ENCODE measurements around the gene NID1.

The NID1 gene

GRCh38 chr1:235938709-235939479 lies 126.0 kb downstream of the NID1 start:
- H3K27me3 ChIP-seq (ENCODE audit: control insufficient read depth in 3 of 3, insufficient read depth in 3 of 3, low read depth in 1 of 3, low read length in 3 of 3) = peaks cover 0 to 3% (median 0%) of the 10 kb centered on the region in 3 experiments
- no peak overlapping the region for H3K18ac ChIP-seq (ENCODE audit: low read length)
- no peak overlapping the region for H2BK120ac ChIP-seq (ENCODE audit: low read depth, low read length)

GRCh38 chr1:235937123-235937522 lies 127.8 kb downstream of the NID1 start:
- Histone ChIP-seq H3K4me3 (ENCODE audit: low read length in 2 of 2) (no peak overlapping the region), H2AFZ (ENCODE audit: low read length) (no peak overlapping the region), H3K36me3 (replicated peaks in 1 of 2; ENCODE audit: control insufficient read depth in 2 of 2, insufficient read depth in 2 of 2, low read length in 2 of 2) (no peaks in the 10 kb centered on the region), H2BK15ac (ENCODE audit: low read length) (no peak overlapping the region), H3K4me1 (ENCODE audit: control insufficient read depth in 2 of 2, insufficient read depth in 1 of 2, low read depth in 1 of 2, low read length in 2 of 2) (peaks cover 0 to 2% of the 10 kb centered on the region in 2 donors), H3K27ac (replicated peaks; ENCODE audit: low read length) (no peak overlapping the region), H3K9ac (ENCODE audit: low read depth, low read length, poor library complexity) (no peak overlapping the region), H3K23ac (ENCODE audit: low read depth, low read length, poor library complexity) (no peak overlapping the region), H3K4me2 (ENCODE audit: insufficient read depth, low read length, poor library complexity, severe bottlenecking) (no peak overlapping the region), H3K9me3 (replicated peaks in 1 of 2; ENCODE audit: control insufficient read depth in 2 of 2, insufficient read depth in 1 of 2, low read depth in 1 of 2, low read length in 2 of 2) (no peaks in the 10 kb centered on the region), H2BK12ac (ENCODE audit: low read length) (no peak overlapping the region), H2BK120ac (ENCODE audit: low read depth, low read length) (no peak overlapping the region), H3K27me3 (ENCODE audit: control insufficient read depth in 3 of 3, insufficient read depth in 3 of 3, low read depth in 1 of 3, low read length in 3 of 3) (no peaks in the 10 kb centered on the region), H4K8ac (ENCODE audit: low read depth, low read length) (no peak overlapping the region), H3K79me1 (ENCODE audit: low read depth, low read length) (no peaks in the 10 kb centered on the region), H2AK5ac (ENCODE audit: low read depth, low read length) (no peak overlapping the region), H3K4ac (ENCODE audit: low read length) (no peak overlapping the region), H3K18ac (ENCODE audit: low read length) (no peak overlapping the region), H2BK5ac (ENCODE audit: low read length) (no peak overlapping the region), H4K91ac (ENCODE audit: low read depth, low read length, poor library complexity) (no peak overlapping the region), H3K14ac (ENCODE audit: low read length) (no peak overlapping the region)
- no peak for DNase-seq (ENCODE audit: low spot score)
- no CpG with 5 or more reads among the region's 5 CpGs for WGBS, 2 donors (ENCODE audit: extremely low coverage in 2 of 2, insufficient read length in 2 of 2, insufficient replicate concordance in 1 of 2)

More at GRCh38 chr1:235938709-235939479, 126.0 kb downstream of the NID1 start:
- Histone ChIP-seq H2AFZ (ENCODE audit: low read length) (no peak overlapping the region), H4K8ac (ENCODE audit: low read depth, low read length) (no peak overlapping the region), H3K4me2 (ENCODE audit: insufficient read depth, low read length, poor library complexity, severe bottlenecking) (no peak overlapping the region), H4K91ac (ENCODE audit: low read depth, low read length, poor library complexity) (no peak overlapping the region), H3K23ac (ENCODE audit: low read depth, low read length, poor library complexity) (no peak overlapping the region), H3K27ac (replicated peaks; ENCODE audit: low read length) (no peak overlapping the region), H3K4me3 (ENCODE audit: low read length in 2 of 2) (no peak overlapping the region), H2AK5ac (ENCODE audit: low read depth, low read length) (no peak overlapping the region), H2BK5ac (ENCODE audit: low read length) (no peak overlapping the region), H3K36me3 (replicated peaks in 1 of 2; ENCODE audit: control insufficient read depth in 2 of 2, insufficient read depth in 2 of 2, low read length in 2 of 2) (no peaks in the 10 kb centered on the region), H2BK15ac (ENCODE audit: low read length) (no peak overlapping the region), H3K9ac (ENCODE audit: low read depth, low read length, poor library complexity) (no peak overlapping the region), H3K4me1 (ENCODE audit: control insufficient read depth in 2 of 2, insufficient read depth in 1 of 2, low read depth in 1 of 2, low read length in 2 of 2) (no peaks in the 10 kb centered on the region), H3K79me1 (ENCODE audit: low read depth, low read length) (no peaks in the 10 kb centered on the region), H2BK12ac (ENCODE audit: low read length) (no peak overlapping the region), H3K9me3 (replicated peaks in 1 of 2; ENCODE audit: control insufficient read depth in 2 of 2, insufficient read depth in 1 of 2, low read depth in 1 of 2, low read length in 2 of 2) (no peaks in the 10 kb centered on the region), H3K14ac (ENCODE audit: low read length) (no peak overlapping the region), H3K4ac (ENCODE audit: low read length) (no peak overlapping the region)
- no peak for DNase-seq (ENCODE audit: low spot score)
- WGBS, 2 donors (ENCODE audit: extremely low coverage in 2 of 2, insufficient read length in 2 of 2, insufficient replicate concordance in 1 of 2) = no CpG with 5 or more reads among the region's 7 CpGs

GRCh38 chr1:235935235-235936225 lies 129.4 kb downstream of the NID1 start:
- Histone ChIP-seq H2AK5ac (ENCODE audit: low read depth, low read length) (no peak overlapping the region), H3K23ac (ENCODE audit: low read depth, low read length, poor library complexity) (no peak overlapping the region), H3K4me2 (ENCODE audit: insufficient read depth, low read length, poor library complexity, severe bottlenecking) (no peak overlapping the region), H2AFZ (ENCODE audit: low read length) (peak overlapping the region; percentile 23), H3K27ac (replicated peaks; ENCODE audit: low read length) (no peak overlapping the region), H3K4me1 (ENCODE audit: control insufficient read depth in 2 of 2, insufficient read depth in 1 of 2, low read depth in 1 of 2, low read length in 2 of 2) (peaks cover 0 to 4% of the 10 kb centered on the region in 2 donors), H2BK12ac (ENCODE audit: low read length) (no peak overlapping the region), H2BK120ac (ENCODE audit: low read depth, low read length) (no peak overlapping the region), H3K36me3 (replicated peaks in 1 of 2; ENCODE audit: control insufficient read depth in 2 of 2, insufficient read depth in 2 of 2, low read length in 2 of 2) (no peaks in the 10 kb centered on the region), H2BK5ac (ENCODE audit: low read length) (no peak overlapping the region), H4K8ac (ENCODE audit: low read depth, low read length) (no peak overlapping the region), H3K18ac (ENCODE audit: low read length) (peak overlapping the region; percentile 20), H2BK15ac (ENCODE audit: low read length) (no peak overlapping the region), H3K4ac (ENCODE audit: low read length) (no peak overlapping the region), H3K27me3 (ENCODE audit: control insufficient read depth in 3 of 3, insufficient read depth in 3 of 3, low read depth in 1 of 3, low read length in 3 of 3) (no peaks in the 10 kb centered on the region), H3K79me1 (ENCODE audit: low read depth, low read length) (no peaks in the 10 kb centered on the region), H4K91ac (ENCODE audit: low read depth, low read length, poor library complexity) (no peak overlapping the region), H3K9ac (ENCODE audit: low read depth, low read length, poor library complexity) (no peak overlapping the region), H3K9me3 (replicated peaks in 1 of 2; ENCODE audit: control insufficient read depth in 2 of 2, insufficient read depth in 1 of 2, low read depth in 1 of 2, low read length in 2 of 2) (no peaks in the 10 kb centered on the region), H3K4me3 (ENCODE audit: low read length in 2 of 2) (no peak overlapping the region), H3K14ac (ENCODE audit: low read length) (no peak overlapping the region)
- DNase-seq (ENCODE audit: low spot score) = no peak
- WGBS, 2 donors (ENCODE audit: extremely low coverage in 2 of 2, insufficient read length in 2 of 2, insufficient replicate concordance in 1 of 2) = no CpG with 5 or more reads among the region's 23 CpGs

- no peak overlapping the region for H3K27ac ChIP-seq (replicated peaks; ENCODE audit: low read length)
- no peak overlapping the region for H2BK5ac ChIP-seq (ENCODE audit: low read length)
- H2BK12ac ChIP-seq (ENCODE audit: low read length) = no peak overlapping the region
- no peak for DNase-seq (ENCODE audit: low spot score)
- H4K8ac ChIP-seq (ENCODE audit: low read depth, low read length) = no peak overlapping the region
- H3K4me2 ChIP-seq (ENCODE audit: insufficient read depth, low read length, poor library complexity, severe bottlenecking) = no peak overlapping the region
- peaks cover 0 to 3% (median 0%) of the 10 kb centered on the region in 3 experiments for H3K27me3 ChIP-seq (ENCODE audit: control insufficient read depth in 3 of 3, insufficient read depth in 3 of 3, low read depth in 1 of 3, low read length in 3 of 3)
- no peak overlapping the region for H2BK15ac ChIP-seq (ENCODE audit: low read length)
- H2BK120ac ChIP-seq (ENCODE audit: low read depth, low read length) = no peak overlapping the region
- H3K79me1 ChIP-seq (ENCODE audit: low read depth, low read length) = no peaks in the 10 kb centered on the region
- H3K9me3 ChIP-seq (replicated peaks in 1 of 2; ENCODE audit: control insufficient read depth in 2 of 2, insufficient read depth in 1 of 2, low read depth in 1 of 2, low read length in 2 of 2) = no peaks in the 10 kb centered on the region
- H2AK5ac ChIP-seq (ENCODE audit: low read depth, low read length) = no peak overlapping the region
- H3K4me1 ChIP-seq (ENCODE audit: control insufficient read depth in 2 of 2, insufficient read depth in 1 of 2, low read depth in 1 of 2, low read length in 2 of 2) = peaks cover 0 to 4% of the 10 kb centered on the region in 2 donors
- H4K91ac ChIP-seq (ENCODE audit: low read depth, low read length, poor library complexity) = no peak overlapping the region
- H2AFZ ChIP-seq (ENCODE audit: low read length) = no peak overlapping the region
- 100% methylated on average over 3 of the region's 4 CpGs; no CpG with 5 or more reads in 1 of the 2 donors for WGBS, 2 donors (ENCODE audit: extremely low coverage in 2 of 2, insufficient read length in 2 of 2, insufficient replicate concordance in 1 of 2)
- no peak overlapping the region for H3K4ac ChIP-seq (ENCODE audit: low read length)
- no peak overlapping the region for H3K4me3 ChIP-seq (ENCODE audit: low read length in 2 of 2)
- no peak overlapping the region for H3K23ac ChIP-seq (ENCODE audit: low read depth, low read length, poor library complexity)
- H3K9ac ChIP-seq (ENCODE audit: low read depth, low read length, poor library complexity) = no peak overlapping the region
- H3K14ac ChIP-seq (ENCODE audit: low read length) = no peak overlapping the region
- H3K36me3 ChIP-seq (replicated peaks in 1 of 2; ENCODE audit: control insufficient read depth in 2 of 2, insufficient read depth in 2 of 2, low read length in 2 of 2) = no peaks in the 10 kb centered on the region
- H3K18ac ChIP-seq (ENCODE audit: low read length) = no peak overlapping the region
Observed at GRCh38 chr1:235933766-235934116, 131.1 kb downstream of the NID1 start.

Data from neuronal stem cell (in vitro differentiated cells).